Endothelial cell of umbilical vein (primary cell): Measurements from ENCODE around the gene NEK7.

Experiments
- POLR2A ChIP-seq: IDR thresholded peaks from 2 replicates; pipeline ENCODE4 v1.6.1; 2012; ENCODE audit warnings: low read depth, mild to moderate bottlenecking, control low read depth, low read length
- POLR2AphosphoS5 ChIP-seq: IDR thresholded peaks from 2 replicates; pipeline ENCODE4 v1.6.1; 2012; ENCODE audit warnings: low read depth, mild to moderate bottlenecking, control low read depth, low read length, moderate library complexity; ENCODE audit not compliant: insufficient read depth
- TF ChIP-seq, protein P1 (sequence below), 2 donors: IDR thresholded peaks; 1 replicate in 1 of 2; 2 replicates in 1 of 2; pipeline ENCODE4 v1.5.1; 2011; ENCODE audit warnings: low read length in 2 of 2, mild to moderate bottlenecking in 2 of 2, moderate library complexity in 2 of 2, control low read depth in 1 of 2, inconsistent platforms in 1 of 2, low read depth in 1 of 2; ENCODE audit not compliant: insufficient read depth in 1 of 2; ENCODE audit errors: extremely low read depth in 1 of 2

DNA sequence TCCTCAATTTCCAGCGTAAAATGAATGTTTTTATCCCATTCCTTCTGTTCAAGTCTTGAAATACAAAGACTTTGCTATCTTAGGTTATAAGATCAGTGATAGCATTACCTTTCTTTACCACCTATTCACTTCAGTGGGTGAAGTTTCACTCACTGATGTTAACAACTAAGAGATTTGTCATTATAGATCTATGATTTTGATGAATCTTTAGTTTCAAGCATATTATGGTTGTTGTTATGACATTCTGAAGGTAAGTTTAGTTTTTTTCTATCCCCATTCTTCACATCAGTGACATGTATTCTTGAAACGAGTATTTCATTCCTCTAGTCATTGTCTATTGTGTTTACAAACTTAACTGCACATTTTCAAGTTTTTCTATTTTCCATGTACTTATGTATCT lies 201.1 kb downstream of the NEK7 start:
- TF ChIP-seq POLR2AphosphoS5 (no peak), POLR2A (no peak)
- TF ChIP-seq, protein P1, sequence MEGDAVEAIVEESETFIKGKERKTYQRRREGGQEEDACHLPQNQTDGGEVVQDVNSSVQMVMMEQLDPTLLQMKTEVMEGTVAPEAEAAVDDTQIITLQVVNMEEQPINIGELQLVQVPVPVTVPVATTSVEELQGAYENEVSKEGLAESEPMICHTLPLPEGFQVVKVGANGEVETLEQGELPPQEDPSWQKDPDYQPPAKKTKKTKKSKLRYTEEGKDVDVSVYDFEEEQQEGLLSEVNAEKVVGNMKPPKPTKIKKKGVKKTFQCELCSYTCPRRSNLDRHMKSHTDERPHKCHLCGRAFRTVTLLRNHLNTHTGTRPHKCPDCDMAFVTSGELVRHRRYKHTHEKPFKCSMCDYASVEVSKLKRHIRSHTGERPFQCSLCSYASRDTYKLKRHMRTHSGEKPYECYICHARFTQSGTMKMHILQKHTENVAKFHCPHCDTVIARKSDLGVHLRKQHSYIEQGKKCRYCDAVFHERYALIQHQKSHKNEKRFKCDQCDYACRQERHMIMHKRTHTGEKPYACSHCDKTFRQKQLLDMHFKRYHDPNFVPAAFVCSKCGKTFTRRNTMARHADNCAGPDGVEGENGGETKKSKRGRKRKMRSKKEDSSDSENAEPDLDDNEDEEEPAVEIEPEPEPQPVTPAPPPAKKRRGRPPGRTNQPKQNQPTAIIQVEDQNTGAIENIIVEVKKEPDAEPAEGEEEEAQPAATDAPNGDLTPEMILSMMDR (IDR thresholded peaks at IDR 0.05; ENCODE audit: extremely low read depth in 1 of 2, insufficient read depth in 1 of 2, low read depth in 1 of 2, low read length in 2 of 2): no peak
